HS-27A (cell line): ENCODE results near the gene KXD1.
A peak's percentile ranks its signal among the peaks of the same experiment; 100 is the strongest.
"Not testable (repeated sequence)": the region's sequence is repeated elsewhere in the genome, so short reads cannot be mapped to it uniquely, and the experiment has no call there.

Experiments used
- DNase-seq: peaks from one replicate; pipeline ENCODE4 v3.0.0-alpha.2; 2012; ENCODE audit warnings: low read depth, missing footprints

Gene KXD1

GRCh38 chr19:18536475-18536874 is 21.2 kb upstream of the KXD1 start:
- no peak for DNase-seq

- no peak for DNase-seq
These were observed 20.2 kb upstream of the KXD1 start for GRCh38 chr19:18537431-18537830.

- no peak for DNase-seq
These were observed 19.6 kb upstream of the KXD1 start for GRCh38 chr19:18538115-18538514.

GRCh38 chr19:18539372-18539771 is 18.3 kb upstream of the KXD1 start:
- DNase-seq = no peak

GRCh38 chr19:18540200-18540599 is 17.5 kb upstream of the KXD1 start:
- not testable (repeated sequence) for DNase-seq

- no peak for DNase-seq
These were observed 16.2 kb upstream of the KXD1 start for GRCh38 chr19:18541258-18541991.

- no peak for DNase-seq
These were observed 15.4 kb upstream of the KXD1 start for GRCh38 chr19:18541992-18542940.

GRCh38 chr19:18542941-18543813 is 14.5 kb upstream of the KXD1 start, which contains the start of gene FKBP8:
Gene FKBP8 (minus strand): TSS chr19:18543573. CDS start chr19:18541970, 1,603 bp downstream.
- peak; percentile 40 for DNase-seq

- DNase-seq = no peak
These were observed 13.7 kb upstream of the KXD1 start for GRCh38 chr19:18543814-18544475.

- no peak for DNase-seq
These were observed 6.0 kb upstream of the KXD1 start for GRCh38 chr19:18551631-18552030.

- DNase-seq = no peak
These were observed 509 bp downstream of the KXD1 start for GRCh38 chr19:18558202-18558555.

- DNase-seq = no peak
These were observed 934 bp downstream of the KXD1 start for GRCh38 chr19:18558604-18559003.

GRCh38 chr19:18559685-18560084 is 2.0 kb downstream of the KXD1 start:
- no peak for DNase-seq

GRCh38 chr19:18562086-18562485 is 4.4 kb downstream of the KXD1 start:
- no peak for DNase-seq

GRCh38 chr19:18566953-18567352 is 9.3 kb downstream of the KXD1 start:
- DNase-seq = no peak

GRCh38 chr19:18568367-18568766 is 10.7 kb downstream of the KXD1 start:
- no peak for DNase-seq

- DNase-seq = peak; percentile 79
These were observed 14.1 kb downstream of the KXD1 start, which contains the start of gene UBA52 for GRCh38 chr19:18571564-18572344. Gene UBA52 (plus strand): TSS chr19:18571857. CDS start chr19:18573301, 1,444 bp downstream.

- DNase-seq = no peak
These were observed 17.1 kb downstream of the KXD1 start for GRCh38 chr19:18574691-18575291.

- no peak for DNase-seq
These were observed 18.7 kb downstream of the KXD1 start for GRCh38 chr19:18576383-18576782.

- DNase-seq = no peak
These were observed 19.8 kb downstream of the KXD1 start for GRCh38 chr19:18577365-18577914.
